Neutrophil (primary cell): ENCODE measurements around the gene CFAP161.

Experiments
- H3K27ac ChIP-seq: fragments of 200-600 bp; sonication (generic); 2 replicates; pipeline ENCODE4 v1.5.1; 2016; ENCODE audit warnings: mild to moderate bottlenecking, moderate library complexity
- H3K27me3 ChIP-seq: fragments of 200-600 bp; sonication (generic); 2 replicates; pipeline ENCODE4 v1.6.0; 2016; ENCODE audit warnings: mild to moderate bottlenecking
- H3K36me3 ChIP-seq: fragments of 200-600 bp; sonication (generic); 2 replicates; pipeline ENCODE4 v1.5.1; 2017
- H3K4me1 ChIP-seq, 2 experiments: fragments of 200-600 bp in 1 of 2; sonication (generic) in 1 of 2; 1 replicate in 1 of 2; 2 replicates in 1 of 2; pipeline versions ENCODE4 v1.5.1 to v1.6.1; 2013 to 2016; ENCODE audit warnings: low read depth in 1 of 2, low read length in 1 of 2, mild to moderate bottlenecking in 1 of 2, moderate library complexity in 1 of 2; ENCODE audit not compliant: control insufficient read depth in 1 of 2, insufficient read depth in 1 of 2
- H3K4me3 ChIP-seq, 2 experiments: fragments of 200-600 bp in 1 of 2; sonication (generic) in 1 of 2; 1 replicate in 1 of 2; 2 replicates in 1 of 2; pipeline ENCODE4 v1.5.1; 2013 to 2016; ENCODE audit warnings: low read depth in 1 of 2, low read length in 1 of 2, mild to moderate bottlenecking in 1 of 2, moderate library complexity in 1 of 2
- H3K9me3 ChIP-seq: fragments of 200-600 bp; sonication (generic); 2 replicates; pipeline ENCODE4 v1.5.1; 2016
- CTCF ChIP-seq: fragments of 200-600 bp; sonication (generic); IDR thresholded peaks from 2 replicates; pipeline ENCODE4 v1.5.1; 2016; ENCODE audit warnings: antibody characterized with exemption

The CFAP161 gene

GRCh38 chr15:81184188-81184587, 50.1 kb downstream of the CFAP161 start:
- Histone ChIP-seq H3K4me3 (no peak overlapping the region), H3K9me3 (no peaks in the 10 kb centered on the region), H3K27me3 (peaks cover 41% of the 10 kb centered on the region), H3K36me3 (no peaks in the 10 kb centered on the region), H3K4me1 (no peaks in the 10 kb centered on the region), H3K27ac (no peak overlapping the region)
- TF ChIP-seq CTCF: no peak

GRCh38 chr15:81185631-81186295, 51.7 kb downstream of the CFAP161 start:
- no peak overlapping the region for H3K27ac ChIP-seq
- H3K4me3 ChIP-seq: no peak overlapping the region
- peaks cover 41% of the 10 kb centered on the region for H3K27me3 ChIP-seq
- no peak for TF ChIP-seq CTCF
- H3K4me1 ChIP-seq: no peaks in the 10 kb centered on the region
- no peaks in the 10 kb centered on the region for H3K36me3 ChIP-seq
- H3K9me3 ChIP-seq: no peaks in the 10 kb centered on the region

- no peak for TF ChIP-seq CTCF
- Histone ChIP-seq H3K36me3 (no peaks in the 10 kb centered on the region), H3K27ac (no peak overlapping the region), H3K9me3 (no peaks in the 10 kb centered on the region), H3K27me3 (peaks cover 15% of the 10 kb centered on the region), H3K4me1 (no peaks in the 10 kb centered on the region), H3K4me3 (no peak overlapping the region)
Measured at GRCh38 chr15:81188354-81188753, 54.3 kb downstream of the CFAP161 start.

GRCh38 chr15:81189583-81190283, 55.7 kb downstream of the CFAP161 start:
- Histone ChIP-seq H3K4me1 (no peaks in the 10 kb centered on the region), H3K9me3 (no peaks in the 10 kb centered on the region), H3K4me3 (no peak overlapping the region), H3K27me3 (peaks cover 3% of the 10 kb centered on the region), H3K27ac (no peak overlapping the region), H3K36me3 (no peaks in the 10 kb centered on the region)
- TF ChIP-seq CTCF: no peak

- Histone ChIP-seq H3K36me3 (no peaks in the 10 kb centered on the region), H3K9me3 (no peaks in the 10 kb centered on the region), H3K27me3 (no peaks in the 10 kb centered on the region), H3K4me3 (no peak overlapping the region), H3K4me1 (no peaks in the 10 kb centered on the region), H3K27ac (no peak overlapping the region)
- TF ChIP-seq CTCF: no peak
Measured at GRCh38 chr15:81190922-81191507, 56.9 kb downstream of the CFAP161 start.
